Epithelial cell of proximal tubule (primary cell): ENCODE results near the gene RNF25. TPM values are rescaled to one million over a fixed set of nuclear protein-coding genes. Genes with fewer than 3 reads are reported as not detected.

Source experiments
- DNase-seq: peaks from one replicate; pipeline ENCODE4 v3.0.0-alpha.2; 2011; ENCODE audit warnings: low read depth
- H3K4me3 ChIP-seq: 2 replicates; pipeline ENCODE4 v1.5.1; 2011; ENCODE audit warnings: low read depth, mild to moderate bottlenecking, low read length
- total RNA-seq: library from RNA; depleted of rRNA; stranded (reverse); fragments of >200 nt; gene quantifications from 2 replicates; pipeline ENCODE4 v1.2.3, GENCODE V29; 2015
- TF ChIP-seq, protein P1 (sequence below): conservative IDR thresholded peaks from 2 replicates; pipeline ENCODE4 v1.5.1; 2012; ENCODE audit warnings: low read depth, mild to moderate bottlenecking, low read length

The RNF25 gene
- total RNA-seq, 1 donor from 2014 or later, result 32.6 TPM

DNA sequence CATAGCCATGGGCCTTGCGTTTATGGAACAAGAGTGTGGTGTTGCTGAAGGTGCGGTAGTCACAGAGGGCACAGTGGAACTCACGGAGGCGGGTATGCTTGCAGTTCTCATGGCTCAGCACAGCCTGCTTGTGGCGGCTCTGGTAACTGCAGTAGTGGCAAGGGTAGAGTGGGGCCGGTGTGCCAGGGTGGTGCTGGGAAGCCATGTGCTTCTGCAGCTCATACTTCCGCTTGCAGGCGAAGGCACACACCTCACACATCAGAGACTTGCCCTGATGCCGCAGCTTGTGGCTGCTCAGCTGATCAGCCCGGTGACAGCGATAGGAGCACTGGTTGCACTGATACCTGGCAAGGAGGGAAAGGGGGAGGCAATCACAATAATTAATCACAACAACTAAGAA, 27.1 kb downstream of the RNF25 start:
- no peak overlapping the region for H3K4me3 ChIP-seq
- DNase-seq, result no peak
- TF ChIP-seq, protein P1, sequence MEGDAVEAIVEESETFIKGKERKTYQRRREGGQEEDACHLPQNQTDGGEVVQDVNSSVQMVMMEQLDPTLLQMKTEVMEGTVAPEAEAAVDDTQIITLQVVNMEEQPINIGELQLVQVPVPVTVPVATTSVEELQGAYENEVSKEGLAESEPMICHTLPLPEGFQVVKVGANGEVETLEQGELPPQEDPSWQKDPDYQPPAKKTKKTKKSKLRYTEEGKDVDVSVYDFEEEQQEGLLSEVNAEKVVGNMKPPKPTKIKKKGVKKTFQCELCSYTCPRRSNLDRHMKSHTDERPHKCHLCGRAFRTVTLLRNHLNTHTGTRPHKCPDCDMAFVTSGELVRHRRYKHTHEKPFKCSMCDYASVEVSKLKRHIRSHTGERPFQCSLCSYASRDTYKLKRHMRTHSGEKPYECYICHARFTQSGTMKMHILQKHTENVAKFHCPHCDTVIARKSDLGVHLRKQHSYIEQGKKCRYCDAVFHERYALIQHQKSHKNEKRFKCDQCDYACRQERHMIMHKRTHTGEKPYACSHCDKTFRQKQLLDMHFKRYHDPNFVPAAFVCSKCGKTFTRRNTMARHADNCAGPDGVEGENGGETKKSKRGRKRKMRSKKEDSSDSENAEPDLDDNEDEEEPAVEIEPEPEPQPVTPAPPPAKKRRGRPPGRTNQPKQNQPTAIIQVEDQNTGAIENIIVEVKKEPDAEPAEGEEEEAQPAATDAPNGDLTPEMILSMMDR, result peak; percentile 67

DNA sequence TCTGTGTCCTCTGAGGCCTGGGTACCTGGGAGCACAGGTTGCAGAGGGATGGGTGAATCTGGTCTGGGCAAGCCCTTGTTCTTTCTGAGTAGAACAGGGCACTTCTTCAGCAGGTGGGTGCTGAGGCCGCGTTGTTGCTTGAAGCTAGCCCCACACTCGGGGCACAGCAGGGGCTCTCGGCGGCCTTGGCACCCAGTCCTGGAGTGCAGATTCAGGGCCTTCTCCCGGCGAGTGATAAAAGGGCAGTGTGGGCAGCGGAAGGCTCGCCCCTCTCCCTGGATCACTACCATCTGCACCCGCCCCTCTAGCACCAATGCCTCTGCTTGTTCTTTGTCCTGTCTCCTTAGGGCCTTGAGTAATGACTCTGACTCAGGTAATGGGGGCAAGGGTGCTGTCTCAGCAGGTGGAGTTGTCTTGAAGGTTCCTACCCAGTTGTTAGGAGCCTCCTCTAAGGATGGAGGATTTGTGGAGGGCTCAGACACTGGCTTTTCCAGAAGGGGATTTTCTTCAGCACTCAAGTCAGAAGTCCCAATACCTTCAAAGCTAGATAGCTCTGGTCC, 28.0 kb downstream of the RNF25 start:
- no peak for DNase-seq
- TF ChIP-seq, protein P1, result no peak
- no peak overlapping the region for H3K4me3 ChIP-seq

DNA sequence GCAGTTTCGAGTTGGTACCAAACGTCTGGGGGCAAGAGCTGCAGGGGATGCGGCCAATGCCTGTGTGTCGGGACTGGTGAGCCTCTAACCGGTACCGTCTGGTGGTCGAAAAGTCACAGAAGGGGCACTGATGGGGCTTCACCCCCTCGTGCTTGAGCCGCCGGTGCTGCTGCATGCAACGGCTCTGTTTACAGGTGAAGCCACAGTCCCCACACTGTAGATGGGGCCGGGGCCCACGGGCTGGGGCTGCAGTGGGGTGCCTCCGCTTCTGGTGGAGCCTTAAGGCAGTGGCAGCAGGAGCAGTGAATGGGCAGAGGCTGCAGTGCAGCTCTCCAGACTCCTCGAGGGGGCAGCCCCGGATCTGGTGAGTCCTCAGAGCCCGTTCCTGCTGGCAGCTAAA, 29.0 kb downstream of the RNF25 start:
- TF ChIP-seq, protein P1, result no peak
- no peak overlapping the region for H3K4me3 ChIP-seq
- DNase-seq, result no peak

DNA sequence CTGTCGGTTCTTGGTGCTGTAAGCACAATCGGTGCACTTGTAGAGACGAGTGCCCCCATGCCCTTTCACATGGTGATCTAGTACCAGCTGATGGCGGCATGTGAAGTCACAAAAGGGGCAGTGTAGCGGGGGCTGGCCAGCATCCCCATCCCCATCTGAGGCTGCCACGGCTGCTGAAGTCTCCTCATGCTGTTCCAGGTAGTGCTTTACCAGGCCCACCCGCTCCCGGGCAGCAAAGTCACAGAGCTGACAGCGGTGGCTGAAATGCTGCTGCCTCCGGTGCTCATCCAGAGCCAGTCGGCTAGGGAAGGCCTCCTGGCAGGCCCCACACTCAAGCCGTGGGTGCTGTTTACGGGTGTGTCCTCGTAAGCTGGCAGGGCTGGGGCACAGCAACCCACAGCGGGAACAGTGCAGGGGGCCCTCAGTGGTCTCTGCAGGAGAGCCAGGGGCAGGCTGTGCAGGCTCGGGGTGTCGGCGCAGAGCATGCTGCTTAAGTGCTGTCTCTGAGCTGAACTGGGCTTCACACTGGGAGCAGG, 29.6 kb downstream of the RNF25 start:
- TF ChIP-seq, protein P1, result no peak
- H3K4me3 ChIP-seq, result no peak overlapping the region
- no peak for DNase-seq

DNA sequence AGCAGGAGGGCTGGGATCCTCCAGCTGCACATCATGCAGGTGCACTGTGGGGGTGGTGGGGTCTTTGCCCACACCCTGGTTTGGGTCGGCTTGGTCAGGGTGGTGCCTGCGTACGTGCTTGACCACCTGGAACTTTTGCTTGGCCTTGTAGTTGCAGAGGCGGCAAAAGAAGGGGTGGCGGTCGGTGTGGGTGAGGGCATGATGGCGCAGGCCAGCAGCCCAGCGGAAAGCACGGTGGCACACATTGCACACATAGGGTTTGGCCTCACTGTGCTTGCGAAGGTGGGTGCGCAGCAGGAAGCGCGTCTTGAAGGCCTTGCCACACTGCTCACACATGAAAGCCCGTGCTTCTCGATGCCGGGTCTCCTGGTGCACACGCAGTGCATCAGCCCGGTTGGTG, 33.4 kb downstream of the RNF25 start:
- DNase-seq, result no peak
- TF ChIP-seq, protein P1, result no peak

DNA sequence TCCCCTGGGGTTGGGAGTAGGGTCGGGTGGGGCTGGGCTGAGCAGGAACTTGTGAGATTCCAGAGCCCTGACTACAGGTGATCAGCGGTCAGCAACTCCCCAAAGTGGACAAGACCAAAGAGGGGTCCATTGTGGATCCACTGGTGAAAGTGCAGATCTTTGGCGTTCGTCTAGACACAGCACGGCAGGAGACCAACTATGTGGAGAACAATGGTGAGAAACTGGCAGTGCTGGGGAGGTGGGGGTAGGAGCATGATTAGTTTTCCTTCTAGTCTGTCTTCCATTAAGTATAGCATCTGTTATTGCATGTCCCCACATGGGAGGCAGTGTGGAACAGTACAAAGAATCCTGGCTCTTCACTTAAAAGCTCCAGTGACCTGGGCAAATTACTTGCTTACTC, 36.1 kb downstream of the RNF25 start:
- no peak overlapping the region for H3K4me3 ChIP-seq
- TF ChIP-seq, protein P1, result no peak
- DNase-seq, result no peak

More for the DNA sequence above, 33.4 kb downstream of the RNF25 start:
- H3K4me3 ChIP-seq, result no peak overlapping the region

DNA sequence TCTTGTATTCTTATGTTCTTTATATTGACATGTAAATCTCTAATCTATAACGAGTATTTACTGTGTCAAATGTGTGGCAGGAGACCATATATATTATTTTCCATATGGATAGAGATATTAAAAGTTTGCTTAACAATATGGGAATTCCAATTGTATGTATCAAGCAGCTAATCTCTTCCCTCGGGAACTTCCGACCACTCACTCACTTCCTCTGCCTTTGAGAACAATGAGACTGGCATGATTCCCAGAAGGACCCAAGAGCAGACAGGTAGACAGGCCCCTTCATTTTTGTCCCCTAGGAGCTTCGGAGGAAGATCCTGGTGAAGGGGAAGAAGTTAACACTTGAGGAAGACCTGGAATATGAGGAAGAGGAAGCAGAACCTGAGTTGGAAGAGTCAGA, 40.0 kb downstream of the RNF25 start:
- no peak for DNase-seq
- H3K4me3 ChIP-seq, result no peak overlapping the region
- TF ChIP-seq, protein P1, result no peak
